DOHH2 (cell line): ENCODE results near the gene CTXN3.

ENCODE experiments used
- H3F3A ChIP-seq: fragments of 200-600 bp; sonication (generic), shearing (Covaris generic); 2 replicates; pipeline ENCODE4 v1.6.0; 2016; ENCODE audit warnings: antibody characterized with exemption, mild to moderate bottlenecking; ENCODE audit not compliant: control insufficient read depth, insufficient read depth
- H3K27ac ChIP-seq: fragments of 200-600 bp; sonication (generic); 2 replicates; pipeline ENCODE4 v1.5.1; 2014; ENCODE audit warnings: low read depth, mild to moderate bottlenecking, low read length, moderate library complexity
- H3K27me3 ChIP-seq: fragments of 200-600 bp; sonication (generic); 2 replicates; pipeline ENCODE4 v1.6.1; 2014; ENCODE audit warnings: mild to moderate bottlenecking, low read length, mixed read lengths; ENCODE audit not compliant: control insufficient read depth
- H3K36me3 ChIP-seq: fragments of 200-600 bp; sonication (generic); 2 replicates; pipeline ENCODE4 v1.6.1; 2014; ENCODE audit warnings: mild to moderate bottlenecking, low read length, moderate library complexity, mixed read lengths; ENCODE audit not compliant: control insufficient read depth
- H3K4me1 ChIP-seq: fragments of 200-600 bp; sonication (generic); 2 replicates; pipeline ENCODE4 v1.6.1; 2014; ENCODE audit warnings: mild to moderate bottlenecking, low read length, mixed read lengths; ENCODE audit not compliant: control insufficient read depth
- H3K4me2 ChIP-seq: fragments of 200-600 bp; sonication (generic); 2 replicates; pipeline ENCODE4 v1.6.0; 2014; ENCODE audit warnings: mild to moderate bottlenecking, low read length, moderate library complexity
- H3K4me3 ChIP-seq: fragments of 200-600 bp; sonication (generic); 2 replicates; pipeline ENCODE4 v1.5.1; 2014; ENCODE audit warnings: mild to moderate bottlenecking, low read length, mixed read lengths
- H3K79me2 ChIP-seq: fragments of 200-600 bp; sonication (generic); 2 replicates; pipeline ENCODE4 v1.6.1; 2014; ENCODE audit warnings: mild to moderate bottlenecking, low read length, mixed read lengths; ENCODE audit not compliant: control insufficient read depth
- H3K9me2 ChIP-seq: fragments of 200-600 bp; sonication (generic); replicated peaks from 2 replicates; pipeline ENCODE4 v1.6.1; 2014; ENCODE audit warnings: mild to moderate bottlenecking, low read length, mixed read lengths; ENCODE audit not compliant: control insufficient read depth
- H3K9me3 ChIP-seq: fragments of 200-600 bp; sonication (generic); 2 replicates; pipeline ENCODE4 v1.6.1; 2014; ENCODE audit warnings: antibody characterized with exemption, low read length, mixed read lengths; ENCODE audit not compliant: control insufficient read depth, insufficient read depth
- H4K20me1 ChIP-seq: fragments of 200-600 bp; sonication (generic); 2 replicates; pipeline ENCODE4 v1.6.0; 2014; ENCODE audit warnings: low read depth, mild to moderate bottlenecking, antibody characterized with exemption, low read length, moderate library complexity; ENCODE audit not compliant: control insufficient read depth, insufficient read depth
- EZH2phosphoT487 ChIP-seq: fragments of 200-600 bp; sonication (generic); IDR thresholded peaks from 2 replicates; pipeline ENCODE4 v1.6.1; 2017; ENCODE audit warnings: borderline replicate concordance, mild to moderate bottlenecking, antibody characterized with exemption, low read length, moderate library complexity, mixed read lengths
- TF ChIP-seq, protein P1 (sequence below): fragments of 200-600 bp; sonication (generic); IDR thresholded peaks from one replicate; pipeline ENCODE4 v1.5.1; 2014; ENCODE audit warnings: antibody characterized with exemption, mild to moderate bottlenecking, low read depth, low read length; ENCODE audit not compliant: poor library complexity, severe bottlenecking

Gene CTXN3

GRCh38 chr5:127652952-127653611, 4.2 kb downstream of the CTXN3 start:
- Histone ChIP-seq H4K20me1 (no peaks in the 10 kb centered on the region), H3K9me2 (no peaks in the 10 kb centered on the region), H3K27ac (no peak overlapping the region), H3K79me2 (no peaks in the 10 kb centered on the region), H3K4me1 (no peaks in the 10 kb centered on the region), H3K9me3 (no peaks in the 10 kb centered on the region), H3K27me3 (no peaks in the 10 kb centered on the region), H3K4me3 (no peak overlapping the region), H3K4me2 (no peak overlapping the region), H3K36me3 (no peaks in the 10 kb centered on the region), H3F3A (no peaks in the 10 kb centered on the region)
- no peak for TF ChIP-seq EZH2phosphoT487
- TF ChIP-seq, protein P1, sequence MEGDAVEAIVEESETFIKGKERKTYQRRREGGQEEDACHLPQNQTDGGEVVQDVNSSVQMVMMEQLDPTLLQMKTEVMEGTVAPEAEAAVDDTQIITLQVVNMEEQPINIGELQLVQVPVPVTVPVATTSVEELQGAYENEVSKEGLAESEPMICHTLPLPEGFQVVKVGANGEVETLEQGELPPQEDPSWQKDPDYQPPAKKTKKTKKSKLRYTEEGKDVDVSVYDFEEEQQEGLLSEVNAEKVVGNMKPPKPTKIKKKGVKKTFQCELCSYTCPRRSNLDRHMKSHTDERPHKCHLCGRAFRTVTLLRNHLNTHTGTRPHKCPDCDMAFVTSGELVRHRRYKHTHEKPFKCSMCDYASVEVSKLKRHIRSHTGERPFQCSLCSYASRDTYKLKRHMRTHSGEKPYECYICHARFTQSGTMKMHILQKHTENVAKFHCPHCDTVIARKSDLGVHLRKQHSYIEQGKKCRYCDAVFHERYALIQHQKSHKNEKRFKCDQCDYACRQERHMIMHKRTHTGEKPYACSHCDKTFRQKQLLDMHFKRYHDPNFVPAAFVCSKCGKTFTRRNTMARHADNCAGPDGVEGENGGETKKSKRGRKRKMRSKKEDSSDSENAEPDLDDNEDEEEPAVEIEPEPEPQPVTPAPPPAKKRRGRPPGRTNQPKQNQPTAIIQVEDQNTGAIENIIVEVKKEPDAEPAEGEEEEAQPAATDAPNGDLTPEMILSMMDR = no peak

- H3K36me3 ChIP-seq = no peaks in the 10 kb centered on the region
- H3K4me3 ChIP-seq = no peak overlapping the region
- H3K4me1 ChIP-seq = no peaks in the 10 kb centered on the region
- no peak for TF ChIP-seq EZH2phosphoT487
- TF ChIP-seq, protein P1 = no peak
- H3K27me3 ChIP-seq = no peaks in the 10 kb centered on the region
- no peaks in the 10 kb centered on the region for H3F3A ChIP-seq
- H3K9me3 ChIP-seq = no peaks in the 10 kb centered on the region
- H3K27ac ChIP-seq = no peak overlapping the region
- H4K20me1 ChIP-seq = no peaks in the 10 kb centered on the region
- H3K9me2 ChIP-seq = no peaks in the 10 kb centered on the region
- no peaks in the 10 kb centered on the region for H3K79me2 ChIP-seq
- no peak overlapping the region for H3K4me2 ChIP-seq
Observed at GRCh38 chr5:127656825-127657224, 7.9 kb downstream of the CTXN3 start.

- H3F3A ChIP-seq = no peaks in the 10 kb centered on the region
- H3K27me3 ChIP-seq = no peaks in the 10 kb centered on the region
- no peaks in the 10 kb centered on the region for H3K9me3 ChIP-seq
- no peaks in the 10 kb centered on the region for H3K9me2 ChIP-seq
- TF ChIP-seq, protein P1 = no peak
- TF ChIP-seq EZH2phosphoT487 = no peak
- no peak overlapping the region for H3K4me3 ChIP-seq
- no peak overlapping the region for H3K4me2 ChIP-seq
- no peaks in the 10 kb centered on the region for H4K20me1 ChIP-seq
- no peak overlapping the region for H3K27ac ChIP-seq
- no peaks in the 10 kb centered on the region for H3K79me2 ChIP-seq
- no peaks in the 10 kb centered on the region for H3K36me3 ChIP-seq
- no peaks in the 10 kb centered on the region for H3K4me1 ChIP-seq
Observed at GRCh38 chr5:127660047-127660733, 11.3 kb downstream of the CTXN3 start.
